ENCODE data around the gene PSMA2. TPM values are rescaled to one million over a fixed set of nuclear protein-coding genes. Genes with fewer than 3 reads are reported as not detected.

Gene PSMA2
- total RNA-seq, 4 donors from 2014 or later, result 42.2 to 71.2 (median 63.8) TPM

GRCh38 chr7:42934291-42934690 is 2.3 kb upstream of the PSMA2 start:
- peaks cover 21 to 25% of the 10 kb centered on the region in 2 donors for H3K36me3 ChIP-seq
- 87 to 89% methylated on average over 3 of the region's 3 CpGs for WGBS, 2 donors
- H3K9me3 ChIP-seq, result no peaks in the 10 kb centered on the region
- H3K4me3 ChIP-seq (replicated peaks in 1 of 3), result no peak overlapping the region
- H3K27me3 ChIP-seq, result no peaks in the 10 kb centered on the region
- no peak for DNase-seq
- TF ChIP-seq CTCF (IDR thresholded peaks at IDR 0.05) (no peak), POLR2A (IDR thresholded peaks at IDR 0.05) (no peak)
- H3K27ac ChIP-seq, result no peak overlapping the region
- H3K4me1 ChIP-seq, result peaks cover 25 to 27% of the 10 kb centered on the region in 2 donors
- intact Hi-C loops (cut with DNase I), result no loop called here

- WGBS, 2 donors, result 2% methylated on average over 17 of the region's 17 CpGs
- peaks cover 27 to 28% of the 10 kb centered on the region in 2 donors for H3K4me1 ChIP-seq
- intact Hi-C loops (cut with DNase I), result no loop called here
These were observed 1.0 kb upstream of the PSMA2 start for GRCh38 chr7:42932811-42933591.

GRCh38 chr7:42931447-42931833 is 534 bp downstream of the PSMA2 start:
- peak overlapping the region; percentile 48 to 66 (median 50) for H3K27ac ChIP-seq
- H3K27me3 ChIP-seq, result no peaks in the 10 kb centered on the region
- 0 to 1% methylated on average over 12 of the region's 12 CpGs for WGBS, 2 donors
- TF ChIP-seq CTCF (IDR thresholded peaks at IDR 0.05), result no peak
- TF ChIP-seq POLR2A (IDR thresholded peaks at IDR 0.05), result no peak
- peak overlapping the region; percentile 57 to 98 (median 77) for H3K4me3 ChIP-seq (replicated peaks in 1 of 3)
- DNase-seq, result no peak
- intact Hi-C loops (cut with DNase I), result no loop called here
- H3K4me1 ChIP-seq, result peaks cover 27 to 28% of the 10 kb centered on the region in 2 donors
- H3K9me3 ChIP-seq, result no peaks in the 10 kb centered on the region
- H3K36me3 ChIP-seq, result peaks cover 20 to 25% of the 10 kb centered on the region in 2 donors

More at GRCh38 chr7:42932811-42933591, 1.0 kb upstream of the PSMA2 start:
- peak; percentile 9 to 15 for DNase-seq
- peak overlapping the region; percentile 7 to 65 (median 58) for H3K27ac ChIP-seq
- H3K9me3 ChIP-seq, result no peaks in the 10 kb centered on the region
- no peak for TF ChIP-seq POLR2A (IDR thresholded peaks at IDR 0.05)
- TF ChIP-seq CTCF (IDR thresholded peaks at IDR 0.05), result no peak
- peaks cover 16 to 18% of the 10 kb centered on the region in 2 donors for H3K36me3 ChIP-seq
- H3K27me3 ChIP-seq, result no peaks in the 10 kb centered on the region
- H3K4me3 ChIP-seq (replicated peaks in 1 of 3), result peak overlapping the region; percentile 46 to 77 (median 57)

- TF ChIP-seq CTCF (IDR thresholded peaks at IDR 0.05), result no peak
- WGBS, 2 donors, result 11 to 16% methylated on average over 5 of the region's 5 CpGs
- no peak for DNase-seq
- H3K27ac ChIP-seq, result no peak overlapping the region
- H3K4me1 ChIP-seq, result peaks cover 27 to 28% of the 10 kb centered on the region in 2 donors
- intact Hi-C loops (cut with DNase I), result no loop called here
- no peaks in the 10 kb centered on the region for H3K9me3 ChIP-seq
- H3K27me3 ChIP-seq, result no peaks in the 10 kb centered on the region
- H3K36me3 ChIP-seq, result peaks cover 20 to 26% of the 10 kb centered on the region in 2 donors
- peak overlapping the region in 2 of 3 donors; percentile 57 to 98 for H3K4me3 ChIP-seq (replicated peaks in 1 of 3)
These were observed 1.1 kb downstream of the PSMA2 start for GRCh38 chr7:42930889-42931288.

- H3K36me3 ChIP-seq, result peaks cover 15 to 20% of the 10 kb centered on the region in 2 donors
- H3K4me3 ChIP-seq (replicated peaks in 1 of 3), result no peak overlapping the region
- intact Hi-C loops (cut with DNase I), result no loop called here
- H3K27ac ChIP-seq, result no peak overlapping the region
- TF ChIP-seq CTCF (IDR thresholded peaks at IDR 0.05) (no peak), POLR2A (IDR thresholded peaks at IDR 0.05) (no peak)
- H3K9me3 ChIP-seq, result no peaks in the 10 kb centered on the region
- peaks cover 27% of the 10 kb centered on the region in 2 donors for H3K4me1 ChIP-seq
- WGBS, 2 donors, result 57 to 60% methylated on average over 3 of the region's 3 CpGs
- H3K27me3 ChIP-seq, result no peaks in the 10 kb centered on the region
- DNase-seq, result no peak
These were observed 2.5 kb downstream of the PSMA2 start for GRCh38 chr7:42929449-42929848.
